Measurements from ENCODE around the gene GPATCH2. TPM values are rescaled to one million over a fixed set of nuclear protein-coding genes. Genes with fewer than 3 reads are reported as not detected.
"Not testable (repeated sequence)": the region's sequence is repeated elsewhere in the genome, so short reads cannot be mapped to it uniquely, and the experiment has no call there.

Gene GPATCH2
- total RNA-seq, 1 experiment from 2014 or later: 15.7 TPM

DNA sequence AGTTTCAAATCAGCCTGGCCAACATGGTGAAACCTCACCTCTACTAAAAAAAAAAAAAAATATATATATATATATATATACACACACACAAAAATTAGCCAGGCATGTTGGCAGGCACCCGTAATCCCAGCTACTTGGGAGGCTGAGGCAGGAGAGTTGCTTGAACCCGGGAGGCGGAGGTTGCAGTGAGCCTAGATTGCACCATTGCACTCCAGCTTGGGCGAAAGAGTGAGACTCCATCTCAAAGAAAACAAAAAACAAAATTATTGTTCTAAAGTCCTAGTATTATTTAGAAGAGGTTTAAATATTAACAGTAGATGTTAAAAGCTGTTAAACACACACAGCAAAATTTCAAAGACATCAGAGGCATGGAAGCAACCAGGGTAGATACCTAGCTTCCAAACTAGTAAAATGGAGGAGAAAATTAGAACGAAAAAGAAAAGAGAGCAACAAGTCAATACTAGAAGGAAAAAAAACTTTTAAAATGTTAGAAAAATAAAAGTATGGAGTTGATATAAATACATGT, 46.5 kb downstream of the GPATCH2 start:
- not testable (repeated sequence) for DNase-seq (ENCODE audit: low read depth)

DNA sequence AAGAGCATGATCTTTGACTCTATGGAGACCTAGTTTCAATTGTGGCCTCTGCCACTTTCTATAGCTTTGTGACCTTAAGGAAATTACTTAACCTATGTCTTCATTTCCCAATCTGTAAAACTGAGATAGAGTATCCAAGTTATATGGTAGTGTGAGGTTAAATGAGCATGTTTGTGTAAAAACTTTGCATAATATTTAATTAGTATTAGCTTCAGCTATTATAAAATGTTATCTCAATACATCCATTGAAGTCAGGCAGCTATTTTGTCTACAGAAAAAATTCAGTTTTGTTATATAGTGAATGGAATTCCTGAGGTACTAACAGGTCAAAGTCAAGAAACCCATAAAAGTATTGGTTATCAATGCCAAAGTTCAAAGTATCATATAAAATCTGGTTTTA, 53.6 kb downstream of the GPATCH2 start:
- no peak for DNase-seq (ENCODE audit: low read depth)

DNA sequence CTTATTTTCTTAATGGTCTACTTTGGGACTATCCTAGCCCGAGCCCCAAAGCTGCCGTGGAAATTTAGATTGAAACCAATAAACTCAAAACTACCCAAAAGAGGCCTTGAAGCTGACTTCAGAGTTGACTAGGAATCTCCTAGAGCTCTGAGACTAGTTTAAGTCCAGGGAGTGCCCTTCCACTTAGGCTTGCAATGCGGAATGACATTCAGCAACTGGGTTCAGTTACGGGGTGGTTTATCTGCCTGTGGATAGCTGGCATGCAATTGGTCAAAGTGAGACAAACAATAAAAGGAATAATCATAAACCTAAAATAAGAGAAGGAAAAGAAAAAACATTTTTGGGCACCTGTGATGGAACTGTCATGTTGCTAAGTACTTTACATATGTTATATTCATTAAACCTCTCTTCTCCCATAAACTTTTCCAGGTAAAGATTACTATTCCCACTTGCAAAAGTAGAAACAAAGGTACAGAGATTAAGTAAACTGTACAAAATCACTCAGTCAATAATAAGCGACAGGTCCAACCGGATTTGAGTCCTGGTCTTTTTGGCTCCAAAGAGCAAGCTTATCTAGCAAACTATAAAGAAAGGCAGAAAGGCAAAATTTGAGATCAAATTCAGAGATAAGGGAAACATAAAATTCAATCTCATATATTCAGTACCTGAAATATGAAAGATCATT, 56.5 kb downstream of the GPATCH2 start:
- no peak for DNase-seq (ENCODE audit: low read depth)

DNA sequence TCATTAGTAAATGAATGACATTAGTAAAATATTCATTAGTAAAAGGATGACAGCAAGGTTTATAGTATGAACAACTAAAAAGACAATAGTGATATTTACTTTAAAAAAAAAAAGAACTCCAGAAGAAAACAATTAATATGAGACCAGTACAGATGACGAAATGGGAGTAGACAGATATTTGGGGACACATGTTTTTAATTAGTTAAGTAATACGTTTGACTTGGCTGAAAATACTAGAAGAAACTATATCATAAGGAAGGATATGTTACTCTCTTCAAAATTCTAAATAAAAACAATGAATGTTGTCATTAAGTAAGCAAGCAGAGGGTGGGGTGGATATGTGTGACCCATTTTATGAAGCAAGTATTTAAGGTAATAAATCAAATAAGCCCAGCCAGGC, 61.9 kb downstream of the GPATCH2 start:
- DNase-seq (ENCODE audit: low read depth): no peak

DNA sequence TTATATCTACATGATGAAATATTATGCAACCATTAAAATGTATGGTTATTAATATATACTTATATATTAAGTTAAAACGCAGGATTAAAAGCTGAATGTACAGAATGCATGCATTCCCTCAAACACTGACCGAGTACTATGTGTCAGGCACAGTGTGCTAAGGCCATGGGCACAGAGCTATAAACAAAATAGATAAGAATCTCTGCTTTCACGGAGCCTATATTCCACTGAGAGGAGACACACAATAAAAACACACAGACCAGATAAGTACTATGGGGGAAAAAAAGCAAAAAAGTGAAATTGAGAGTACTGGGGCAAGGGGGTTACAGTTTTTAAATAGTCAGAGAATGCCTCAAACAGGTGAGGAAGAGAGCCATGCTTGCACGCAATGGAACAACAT, 62.7 kb downstream of the GPATCH2 start:
- no peak for DNase-seq (ENCODE audit: low read depth)

DNA sequence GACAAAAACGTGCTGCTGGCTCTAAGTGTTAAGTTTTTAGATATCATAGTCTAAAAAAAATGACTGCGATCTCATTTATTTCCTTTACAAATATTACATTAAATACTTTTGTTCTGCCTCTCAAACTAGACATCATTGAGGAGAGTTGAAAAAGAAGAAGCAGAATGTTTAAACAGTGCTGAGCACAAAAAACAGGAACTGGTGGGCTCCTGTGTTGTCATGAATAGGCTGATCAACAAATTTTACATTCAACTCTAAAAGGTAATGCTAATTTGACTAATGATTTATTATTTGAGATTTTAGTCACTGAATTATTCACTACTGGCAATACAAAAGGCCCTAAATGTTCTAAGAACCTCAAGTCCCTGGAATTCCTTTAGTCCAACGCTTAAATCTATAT, 66.1 kb downstream of the GPATCH2 start:
- no peak for DNase-seq (ENCODE audit: low read depth)

DNA sequence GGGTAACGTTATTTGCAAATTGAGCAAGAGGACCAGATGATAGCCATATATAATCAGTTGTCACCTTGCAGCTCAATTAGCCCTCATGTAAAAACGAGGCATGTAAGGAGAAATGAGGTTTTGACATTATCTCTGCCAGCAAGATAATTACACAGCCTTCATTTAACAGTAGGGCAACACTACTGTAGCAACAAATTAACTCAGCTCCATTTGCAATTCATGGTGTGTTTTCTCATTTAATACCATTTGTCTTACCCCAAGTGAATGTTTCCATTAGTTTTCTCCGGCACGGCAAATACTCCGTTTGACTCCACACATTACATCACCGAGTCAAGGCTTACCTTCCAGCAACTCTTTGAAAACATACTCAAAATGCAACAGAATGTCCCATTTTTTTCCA, 66.7 kb downstream of the GPATCH2 start:
- no peak for DNase-seq (ENCODE audit: low read depth)

DNA sequence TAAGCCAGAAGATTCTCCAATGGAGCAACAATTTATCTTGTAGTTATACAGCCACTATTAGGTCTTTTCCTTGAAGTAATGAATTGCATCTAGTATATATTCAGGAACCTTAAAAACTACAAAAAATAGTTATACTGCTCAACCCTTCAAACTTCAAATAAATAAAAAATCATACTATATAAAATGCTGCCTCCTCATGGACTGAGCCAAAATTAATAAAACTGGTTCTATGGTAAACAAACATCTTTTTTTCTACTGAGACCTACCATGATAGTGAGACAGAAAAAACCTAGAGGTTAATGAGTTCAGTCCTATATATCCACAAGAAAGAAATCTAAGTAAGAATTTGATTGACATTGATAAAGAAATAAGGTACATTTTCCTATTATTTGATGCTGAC, 67.7 kb downstream of the GPATCH2 start:
- peak; percentile 4 for DNase-seq (ENCODE audit: low read depth)

DNA sequence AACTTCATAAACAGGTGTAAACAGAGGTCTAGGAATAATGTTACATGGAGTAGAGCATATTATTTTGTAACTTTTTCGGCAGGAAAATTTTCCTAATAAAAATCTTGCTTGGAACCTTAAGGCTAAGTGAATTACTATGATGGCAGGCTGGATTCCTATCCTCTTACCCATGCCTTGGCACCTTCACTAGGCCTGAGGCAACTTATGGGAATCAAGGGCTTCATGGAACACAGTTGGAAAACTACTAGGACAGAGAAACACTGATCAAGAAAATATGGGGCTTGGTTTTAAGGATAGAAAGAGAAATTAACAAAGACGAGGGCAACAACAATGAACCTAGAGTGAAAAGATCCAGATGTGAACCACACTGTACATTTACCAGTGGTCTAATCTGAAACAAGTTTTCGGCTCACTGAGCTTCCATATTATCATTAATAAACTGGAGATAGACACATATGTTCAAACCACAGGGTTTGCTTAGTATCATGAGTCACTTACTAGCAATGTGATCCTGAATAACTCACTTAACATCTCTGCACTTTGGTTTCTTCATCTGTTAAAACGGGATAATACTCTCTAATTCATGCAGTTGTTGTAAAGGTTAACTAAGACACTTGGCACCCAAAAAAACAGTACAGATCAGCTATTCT, 68.5 kb downstream of the GPATCH2 start:
- peak; percentile 91 for DNase-seq (ENCODE audit: low read depth)

DNA sequence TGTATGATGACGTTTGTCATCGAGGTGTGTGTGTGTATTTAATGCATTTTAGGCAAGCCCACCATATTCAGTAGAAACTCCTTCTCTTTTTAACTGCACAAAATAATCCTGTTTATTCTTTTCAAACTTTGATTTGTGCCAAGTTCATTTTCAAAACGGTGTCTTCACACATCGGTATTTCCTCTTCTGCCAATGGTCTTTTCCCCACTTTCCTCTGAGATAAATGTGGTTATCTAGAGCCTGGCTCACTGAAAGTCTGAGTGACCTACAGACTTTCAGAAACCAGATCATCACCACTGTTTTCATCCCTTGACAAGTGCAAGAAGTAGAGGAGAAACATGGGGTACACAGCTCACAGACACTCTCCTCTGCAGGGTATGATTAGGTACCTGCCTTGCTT, 69.4 kb downstream of the GPATCH2 start:
- peak; percentile 2 for DNase-seq (ENCODE audit: low read depth)

DNA sequence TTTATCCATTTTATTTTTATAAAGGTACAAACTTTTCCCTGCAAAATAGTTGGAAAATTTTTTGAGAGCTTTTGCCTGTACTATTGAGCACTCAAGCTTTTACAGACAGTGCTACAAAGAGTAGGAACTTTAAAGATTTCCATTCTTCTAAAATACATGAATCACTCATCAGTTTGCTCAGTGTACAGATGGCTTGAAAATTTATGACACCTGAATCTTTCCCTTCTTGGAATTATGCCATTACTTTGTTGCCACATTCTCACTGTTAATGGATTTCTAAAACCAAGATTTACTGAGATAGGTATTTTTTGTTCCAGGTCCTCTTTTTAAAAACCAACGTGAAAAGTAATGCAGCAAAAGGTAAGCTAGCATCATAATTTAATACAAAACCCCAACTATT, 76.0 kb downstream of the GPATCH2 start:
- peak; percentile 10 for DNase-seq (ENCODE audit: low read depth)

DNA sequence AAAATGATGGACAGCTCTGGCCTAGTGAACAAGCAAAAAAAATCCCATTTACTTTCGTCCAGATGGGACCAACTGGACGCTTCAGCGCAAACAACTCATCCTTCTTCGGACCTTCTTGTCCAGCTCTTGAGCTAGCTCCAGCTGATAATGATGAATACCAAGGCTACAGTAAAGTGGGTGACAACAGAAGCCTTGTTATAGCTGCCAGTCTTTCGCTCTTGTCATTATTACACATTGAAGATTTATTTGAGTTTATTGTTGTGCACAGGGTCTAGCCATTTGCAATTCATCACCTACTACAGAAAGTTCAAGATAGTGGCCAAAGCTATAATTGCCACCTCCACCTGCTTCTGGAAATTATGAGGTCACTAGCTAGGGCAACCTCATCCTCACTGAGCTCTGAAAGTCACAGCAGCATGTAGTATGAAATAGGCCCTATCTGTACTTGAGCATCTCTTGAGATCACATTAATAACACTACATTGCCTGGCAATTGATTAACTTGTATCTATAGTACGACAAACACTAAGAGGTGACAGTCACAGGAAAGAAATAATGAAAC, 76.9 kb downstream of the GPATCH2 start:
- DNase-seq (ENCODE audit: low read depth): no peak

DNA sequence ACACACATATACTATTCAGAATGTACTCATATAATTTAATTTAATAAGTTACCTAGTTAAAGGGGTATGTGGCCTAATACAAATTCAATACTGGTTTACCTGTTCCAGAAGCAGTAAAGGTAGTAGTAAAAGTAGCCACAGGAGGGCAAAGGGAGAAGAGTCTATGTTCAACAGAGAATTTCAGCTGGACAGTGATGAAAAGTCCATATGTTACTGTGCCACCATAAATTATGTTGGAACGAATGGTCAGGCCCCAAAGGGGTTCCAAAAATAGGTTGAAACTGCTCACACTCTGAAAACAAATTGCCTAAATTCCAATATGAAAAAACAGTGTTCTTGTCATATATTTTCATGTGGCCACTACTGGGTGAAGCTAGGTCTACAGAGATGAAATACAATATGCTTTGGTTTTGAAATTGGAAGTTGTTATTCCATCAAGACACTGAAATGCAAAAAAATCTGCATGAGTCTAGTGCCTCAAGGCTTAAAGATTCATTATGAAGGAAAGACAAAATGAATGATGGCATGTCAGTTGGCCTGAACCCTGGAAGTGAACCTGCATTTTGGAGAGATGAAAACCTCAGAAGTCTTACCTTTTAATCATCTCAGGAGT, 78.4 kb downstream of the GPATCH2 start:
- no peak for DNase-seq (ENCODE audit: low read depth)

DNA sequence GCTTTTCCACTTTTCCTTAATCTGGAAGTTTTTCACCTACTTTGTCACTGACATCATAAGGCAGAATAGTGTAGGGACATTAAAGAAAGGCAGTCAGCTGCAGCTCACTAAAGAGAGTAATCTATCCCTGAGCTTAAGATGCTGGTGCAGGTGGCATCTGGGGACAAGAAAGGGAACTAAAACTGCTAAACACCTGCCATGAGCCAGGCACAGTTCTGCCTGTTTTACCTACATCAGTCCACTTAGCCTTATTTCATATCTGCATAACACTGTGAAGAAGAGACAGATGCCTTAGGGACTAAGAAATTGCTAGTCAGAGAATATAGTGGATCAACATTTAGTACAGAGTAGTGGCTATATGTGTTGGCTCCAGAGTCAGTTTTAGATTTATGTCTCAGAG, 88.1 kb downstream of the GPATCH2 start:
- DNase-seq (ENCODE audit: low read depth): no peak

DNA sequence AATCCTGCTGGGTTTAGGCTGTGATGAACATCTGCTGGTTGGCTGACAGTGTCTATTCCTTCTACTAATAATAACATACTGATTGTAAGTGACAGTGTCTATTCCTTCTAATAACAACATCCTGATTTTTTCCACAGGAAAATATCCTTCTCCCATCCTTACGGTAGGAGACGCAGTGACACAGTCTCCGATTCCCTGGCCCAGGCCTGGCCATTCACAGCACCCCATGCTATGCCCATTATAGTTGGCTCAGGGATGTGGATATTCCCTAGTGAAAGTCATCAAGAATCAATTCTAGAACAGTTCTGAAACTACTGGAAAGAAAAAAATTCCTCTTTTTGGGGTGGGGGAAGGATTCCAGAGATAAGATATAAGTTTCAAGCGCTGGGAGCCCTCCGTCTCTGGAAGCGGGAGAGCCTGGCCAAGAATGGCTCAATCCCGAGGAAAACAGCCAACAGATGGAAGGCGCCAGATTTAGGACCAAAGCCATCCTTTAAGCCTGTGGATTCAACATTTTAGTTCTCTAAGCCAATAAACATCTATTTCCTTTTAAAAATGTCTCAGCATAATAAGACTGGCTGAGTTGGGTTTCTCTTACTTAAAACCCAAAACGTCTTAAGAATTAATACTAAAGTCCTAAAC, 88.6 kb downstream of the GPATCH2 start:
- DNase-seq (ENCODE audit: low read depth): no peak

DNA sequence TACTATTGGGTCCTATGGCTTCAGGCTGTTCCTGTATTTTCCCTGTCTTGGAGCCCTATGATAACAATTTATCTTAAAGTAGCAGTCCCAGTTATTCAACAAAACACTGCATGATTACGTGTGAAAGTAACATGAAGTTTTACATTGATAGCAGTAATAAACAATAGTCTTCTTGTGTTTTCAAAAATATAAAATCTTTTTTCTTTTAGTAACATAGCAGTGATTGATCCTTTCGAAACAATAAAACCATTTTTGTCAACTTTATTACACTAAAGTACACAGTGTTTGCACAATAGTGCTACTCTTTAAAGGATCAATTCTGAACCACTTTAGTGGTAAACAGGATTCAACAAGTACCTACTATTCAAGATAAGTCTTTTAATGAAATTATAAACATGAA, 90.6 kb downstream of the GPATCH2 start:
- no peak for DNase-seq (ENCODE audit: low read depth)

DNA sequence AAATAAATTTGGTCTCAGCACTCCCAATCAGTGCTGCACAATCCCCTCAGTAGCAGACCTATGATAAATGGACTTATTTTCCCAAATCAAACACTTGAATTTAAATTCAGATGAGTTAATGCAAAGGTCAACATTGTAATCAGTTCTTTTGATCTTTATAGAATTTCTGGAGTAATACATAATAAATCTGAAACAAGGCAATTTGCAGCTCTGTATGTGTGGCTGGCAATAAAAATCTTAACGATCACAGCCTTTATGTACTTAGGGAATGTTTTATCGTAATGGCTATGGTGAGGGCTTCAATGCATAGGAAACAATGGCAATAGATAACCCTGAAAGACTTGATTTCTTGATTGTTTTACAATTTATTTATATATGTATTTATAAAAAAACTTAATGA, 91.4 kb downstream of the GPATCH2 start:
- DNase-seq (ENCODE audit: low read depth): no peak

DNA sequence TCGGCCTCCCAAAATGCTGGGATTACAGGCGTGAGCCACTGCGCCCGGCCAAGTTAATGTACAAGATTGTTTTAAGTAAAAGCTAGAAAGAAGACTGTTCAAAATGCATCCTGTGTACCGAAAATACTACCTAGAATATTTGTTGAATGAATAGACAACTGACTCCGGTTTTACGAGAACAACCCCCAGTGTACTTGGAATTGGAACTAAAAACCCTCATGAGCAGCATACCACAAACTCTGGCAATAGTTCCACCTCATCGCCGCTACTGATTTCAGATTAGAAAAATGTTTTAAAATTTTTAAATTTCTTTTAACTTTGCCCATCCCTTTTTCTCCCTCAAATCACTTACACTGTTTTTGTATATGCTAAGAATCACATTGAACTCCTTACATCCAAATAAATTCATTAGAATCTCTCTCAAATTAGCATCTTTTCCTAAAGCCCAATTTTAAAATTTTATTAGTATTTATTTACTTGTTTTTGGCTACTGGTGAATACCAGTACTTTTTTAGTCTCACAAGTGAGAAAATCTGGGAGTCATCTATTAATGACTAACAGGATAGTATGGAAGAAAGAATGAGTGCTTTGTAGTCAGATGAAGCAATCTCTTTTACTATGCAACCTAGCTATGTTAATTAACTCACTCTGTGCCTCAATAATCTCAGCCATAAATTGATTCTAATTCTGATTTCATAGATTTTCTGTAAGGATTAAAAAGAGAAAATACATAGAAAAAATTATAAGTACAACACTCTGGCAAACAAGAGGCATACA, 95.1 kb downstream of the GPATCH2 start:
- no peak for DNase-seq (ENCODE audit: low read depth)

DNA sequence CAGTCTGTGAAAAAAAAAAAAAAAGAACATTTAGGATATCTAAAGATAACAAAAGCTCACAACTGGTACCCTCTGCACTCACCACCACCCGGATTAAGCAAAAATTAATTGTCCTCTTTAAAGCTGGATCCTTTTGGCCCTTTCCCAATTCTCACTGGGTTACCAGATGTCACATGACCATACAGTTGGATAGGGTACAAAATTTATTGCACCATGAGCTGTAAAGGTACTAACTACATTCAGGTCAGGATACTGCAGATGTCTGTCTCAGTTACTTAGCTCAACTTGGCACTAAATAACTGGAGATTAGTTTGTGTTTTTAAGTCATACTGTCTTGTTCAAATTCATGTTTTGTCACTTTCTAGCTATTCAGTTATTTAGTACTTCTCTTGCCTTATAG, 96.3 kb downstream of the GPATCH2 start:
- no peak for DNase-seq (ENCODE audit: low read depth)

DNA sequence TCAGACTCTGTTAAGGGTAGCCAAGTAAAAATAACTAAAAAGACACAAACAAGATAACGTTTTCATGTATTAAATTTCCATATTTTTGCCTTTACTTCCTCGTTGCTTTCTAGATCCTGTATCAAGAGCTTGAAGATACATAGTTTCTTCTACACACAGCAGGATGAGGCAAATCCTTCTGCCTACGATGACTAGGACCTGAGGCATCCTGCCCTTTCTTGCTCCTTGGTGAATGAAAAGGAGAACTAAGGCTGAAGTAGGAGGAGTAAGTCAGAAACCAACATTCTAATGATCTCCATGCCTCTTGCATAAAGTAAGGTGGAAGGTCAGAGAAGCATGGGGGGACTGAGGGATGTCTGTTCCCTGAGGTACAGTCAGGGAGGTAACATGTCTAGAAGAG, 102.6 kb downstream of the GPATCH2 start:
- DNase-seq (ENCODE audit: low read depth): peak; percentile 29

DNA sequence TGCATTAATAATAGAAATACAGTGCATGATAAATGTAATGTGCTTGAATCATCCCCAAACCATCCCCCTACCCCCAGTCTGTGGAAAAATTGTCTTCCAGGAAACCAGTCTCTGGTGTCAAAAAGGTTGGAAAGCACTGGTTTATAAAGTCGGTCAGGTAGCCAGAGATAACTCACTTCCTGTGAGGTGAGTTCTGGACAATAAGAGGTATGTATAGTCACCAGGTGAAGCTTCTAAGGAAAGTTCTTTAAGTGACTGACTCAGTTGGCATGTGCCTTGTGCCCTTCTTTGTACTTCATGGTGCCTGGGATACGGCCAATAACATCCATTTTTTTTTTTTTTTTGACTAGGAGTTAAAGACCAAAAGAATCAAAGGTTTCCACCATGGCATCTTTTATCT, 103.7 kb downstream of the GPATCH2 start:
- DNase-seq (ENCODE audit: low read depth): no peak

DNA sequence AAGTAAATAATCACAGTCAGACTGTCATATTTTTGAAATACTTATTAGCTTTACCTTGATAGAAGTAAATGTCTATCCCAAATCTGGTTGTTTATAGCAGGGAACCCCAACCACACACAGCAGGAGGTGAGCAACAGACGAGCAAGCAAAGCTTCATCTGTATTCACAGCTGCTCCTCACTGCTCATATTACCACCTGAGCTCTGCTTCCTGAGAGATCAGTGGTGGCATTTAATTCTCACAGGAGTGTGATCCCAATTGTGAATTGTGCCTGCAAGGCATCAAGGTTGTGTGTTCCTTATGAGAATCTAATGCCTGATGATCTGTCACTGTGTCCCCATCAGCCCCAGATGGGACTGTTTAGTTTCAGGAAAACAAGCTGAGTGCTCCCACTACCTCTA, 104.3 kb downstream of the GPATCH2 start:
- DNase-seq (ENCODE audit: low read depth): peak; percentile 12
